Measurements from ENCODE around the gene RANBP10. TPM values are rescaled to one million over a fixed set of nuclear protein-coding genes. Genes with fewer than 3 reads are reported as not detected.

The RANBP10 gene
- total and polyA plus RNA-seq, 2 of the 13 experiments (the other 11 are each of a cell fraction or from before 2014, with no cell fraction given), result 9.2 to 22.7 TPM

GRCh38 chr16:67853670-67854069 is 47.3 kb upstream of the RANBP10 start:
- Histone ChIP-seq H3K27ac (ENCODE audit: extremely low read length, insufficient read depth, low read length) (no peak overlapping the region), H3K4me3 (replicated peaks in 1 of 3; ENCODE audit: insufficient read depth in 1 of 3, low read depth in 2 of 3, low read length in 3 of 3) (no peak overlapping the region), H3K79me2 (ENCODE audit: insufficient read depth, low read length) (peaks cover 88% of the 10 kb centered on the region), H3K9ac (ENCODE audit: insufficient read depth, low read depth, low read length) (no peak overlapping the region), H2AFZ (ENCODE audit: low read length) (no peak overlapping the region), H3K4me2 (ENCODE audit: low read depth, low read length) (no peak overlapping the region), H3K9me3 (ENCODE audit: low read length) (no peaks in the 10 kb centered on the region), H3K4me1 (ENCODE audit: insufficient read depth, low read length) (peaks cover 62% of the 10 kb centered on the region), H3K36me3 (replicated peaks in 1 of 2; ENCODE audit: control insufficient read depth in 1 of 2, insufficient read depth in 2 of 2, low read length in 2 of 2) (peaks cover 0 to 17% of the 10 kb centered on the region in 2 experiments; a peak in 3 of 5 replicates), H4K20me1 (ENCODE audit: insufficient read depth, low read length) (peaks cover 55% of the 10 kb centered on the region), H3K27me3 (ENCODE audit: control insufficient read depth in 1 of 2, insufficient read depth in 2 of 2, low read length in 2 of 2) (no peaks in the 10 kb centered on the region)
- ATAC-seq (no peak), FAIRE-seq (no peak), DNase-seq (ENCODE audit: low spot score) (no peak)
- ChIA-PET POLR2A (no interaction called here), CTCF (ENCODE audit: low intra/inter-chr PET ratio, low total read pairs) (no interaction called here)
- intact Hi-C loops (cut with micrococcal nuclease; ENCODE audit: unreplicated experiment) (no loop called here), in situ Hi-C loops (cut with HindIII; ENCODE audit: extremely low pct_ligation_motif_present, low pct_unique_long_range_greater_than_20kb) (no loop called here)
- 96% methylated on average over 3 of the region's 3 CpGs for WGBS (ENCODE audit: low lambda C conversion rate)
- no TSS peak for BruUV-seq (replicated peaks)
- TF ChIP-seq TCF12 (IDR thresholded peaks at IDR 0.05), result no peak
- TF ChIP-seq TCF12 (CRISPR knock-in tag; IDR thresholded peaks at IDR 0.05), result no peak
- no peak for TF ChIP-seq ZBTB44 (CRISPR knock-in tag; IDR thresholded peaks at IDR 0.05)
- TF ChIP-seq ZSCAN31 (CRISPR knock-in tag; IDR thresholded peaks at IDR 0.05; ENCODE audit: low read depth), result no peak
- TF ChIP-seq ZNF460 (CRISPR knock-in tag; IDR thresholded peaks at IDR 0.05; ENCODE audit: borderline replicate concordance), result 0 out of 2 replicates have a peak, but pooled peaks have one; percentile 13
- TF ChIP-seq ARNT (IDR thresholded peaks at IDR 0.05), result no peak
- no peak for TF ChIP-seq KAT8 (CRISPR knock-in tag; IDR thresholded peaks at IDR 0.05)
- no peak for TF ChIP-seq SMARCE1 (IDR thresholded peaks at IDR 0.05; ENCODE audit: borderline replicate concordance)
- no peak for TF ChIP-seq MAFK (conservative IDR thresholded peaks at IDR 0.05 in 1 of 2, IDR thresholded peaks at IDR 0.05 in 1 of 2; ENCODE audit: low read length in 2 of 2)
- no peak for TF ChIP-seq MXD3 (CRISPR knock-in tag; IDR thresholded peaks at IDR 0.05)
- TF ChIP-seq ZNF878 (CRISPR knock-in tag; IDR thresholded peaks at IDR 0.05), result 0 out of 2 replicates have a peak, but pooled peaks have one; percentile 23
- TF ChIP-seq THAP11 (CRISPR knock-in tag; IDR thresholded peaks at IDR 0.05), result no peak
- TF ChIP-seq ZNF44 (CRISPR knock-in tag; IDR thresholded peaks at IDR 0.05), result no peak
- TF ChIP-seq IKZF4 (CRISPR knock-in tag; IDR thresholded peaks at IDR 0.05; ENCODE audit: borderline replicate concordance, low read depth, not compliant biosample characterization), result no peak
- TF ChIP-seq ZBTB37 (CRISPR knock-in tag; IDR thresholded peaks at IDR 0.05), result no peak
- 0 out of 2 replicates have a peak, but pooled peaks have one; percentile 27 for TF ChIP-seq NFKB2 (CRISPR knock-in tag; IDR thresholded peaks at IDR 0.05; ENCODE audit: borderline replicate concordance)
- TF ChIP-seq RFXAP (CRISPR knock-in tag; IDR thresholded peaks at IDR 0.05; ENCODE audit: borderline replicate concordance), result no peak
- no peak for TF ChIP-seq GATAD1 (CRISPR knock-in tag; IDR thresholded peaks at IDR 0.05)
- no peak for TF ChIP-seq EED (CRISPR knock-in tag; IDR thresholded peaks at IDR 0.05)
- no peak for TF ChIP-seq ZNF75D (CRISPR knock-in tag; IDR thresholded peaks at IDR 0.05; ENCODE audit: borderline replicate concordance)
- TF ChIP-seq AGO1 (IDR thresholded peaks at IDR 0.05; ENCODE audit: low read depth, low read length, poor library complexity, severe bottlenecking), result no peak
- TF ChIP-seq KMT2A (CRISPR knock-in tag; IDR thresholded peaks at IDR 0.05), result no peak
- no peak for TF ChIP-seq HBP1 (CRISPR knock-in tag; IDR thresholded peaks at IDR 0.05; ENCODE audit: low read depth)

Measured in HepG2 (cell line).